NCI-H1694 (cell line): ENCODE results near the gene HLA-DRB5.
"Not testable (repeated sequence)": the region's sequence is repeated elsewhere in the genome, so short reads cannot be mapped to it uniquely, and the experiment has no call there.

Experiments
- DNase-seq: peaks from one replicate; lab custom pipeline; 2025; lab: John Stamatoyannopoulos, UW

HLA-DRB5 gene

DNA sequence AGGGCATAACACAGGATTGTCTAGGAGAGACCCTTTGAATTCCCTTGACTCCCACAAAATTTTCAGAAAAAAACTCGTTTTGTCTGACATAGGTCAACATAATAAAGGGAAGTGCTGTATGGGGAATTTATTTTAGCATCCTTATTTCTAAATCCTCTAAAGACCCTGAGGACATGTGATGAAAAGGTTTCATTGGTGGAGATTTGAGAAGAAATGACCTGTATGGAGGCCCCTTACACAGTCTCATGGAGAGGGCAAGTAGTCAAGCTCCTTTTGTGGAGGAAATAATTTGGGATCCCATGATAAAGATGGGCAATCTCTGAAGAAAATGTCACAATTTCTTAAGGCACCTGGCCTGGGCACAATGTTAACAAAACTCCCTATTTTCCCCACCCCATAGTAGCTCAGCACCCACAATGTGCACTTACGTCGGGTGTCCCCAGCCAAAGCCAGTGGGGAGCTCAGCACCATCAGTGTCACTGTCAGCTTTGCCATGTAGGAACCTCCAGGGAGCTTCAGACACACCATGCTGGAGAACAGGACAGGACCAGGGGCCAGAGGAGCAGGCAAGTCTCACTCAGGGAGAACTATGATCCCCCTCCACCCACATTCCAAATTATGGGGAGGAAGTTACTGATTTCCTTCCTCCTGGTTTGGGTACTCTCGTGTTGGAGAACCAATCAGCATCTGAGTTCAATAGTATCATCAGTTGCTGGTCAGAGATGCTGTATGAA lies at the start of gene HLA-DRB5:
HLA-DRB5 (minus strand) TSS at position 591 of the 734 bp plus-strand sequence; CDS start at position 528, 63 bp downstream.
- no peak for DNase-seq

DNA sequence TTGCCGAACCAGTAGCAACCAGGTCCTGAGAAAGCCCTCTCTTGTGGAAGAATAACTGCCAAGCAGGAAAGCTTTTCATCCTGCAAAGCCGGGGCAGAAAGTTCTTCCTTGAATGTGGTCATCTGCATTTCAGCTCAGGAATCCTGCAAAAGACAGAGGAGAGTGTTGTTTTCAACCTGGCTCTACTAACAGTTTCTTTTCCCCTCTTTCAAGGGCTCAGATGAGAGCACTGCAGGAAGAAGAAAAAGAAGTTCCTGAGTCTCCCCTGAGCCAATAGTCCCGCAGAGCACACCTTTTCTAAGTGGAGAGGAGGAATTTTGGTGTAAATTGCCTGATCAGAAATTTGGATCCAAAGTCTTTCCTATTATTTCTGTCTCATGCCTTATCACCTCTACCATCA lies 48.9 kb upstream of the HLA-DRB5 start:
- DNase-seq = no peak

DNA sequence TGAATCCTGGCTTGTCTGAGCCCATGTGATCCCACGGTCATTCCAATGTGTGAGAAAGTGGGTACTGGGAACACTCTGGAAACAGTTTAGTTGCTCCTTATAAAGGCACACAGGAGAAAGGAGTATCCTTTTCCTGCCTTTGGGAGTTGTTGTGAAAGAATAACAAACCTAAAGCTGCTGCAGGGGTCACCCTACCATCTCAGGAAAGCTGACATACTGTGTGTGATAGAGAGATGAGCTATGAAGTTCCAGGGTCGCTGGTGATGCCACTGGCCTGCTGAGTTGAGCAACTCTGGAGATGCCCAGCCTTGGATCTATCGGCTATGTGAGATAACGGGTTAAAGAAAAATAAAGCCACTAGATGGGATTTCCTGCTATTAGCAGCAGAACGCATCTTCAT lies 47.4 kb upstream of the HLA-DRB5 start:
- not testable (repeated sequence) for DNase-seq

DNA sequence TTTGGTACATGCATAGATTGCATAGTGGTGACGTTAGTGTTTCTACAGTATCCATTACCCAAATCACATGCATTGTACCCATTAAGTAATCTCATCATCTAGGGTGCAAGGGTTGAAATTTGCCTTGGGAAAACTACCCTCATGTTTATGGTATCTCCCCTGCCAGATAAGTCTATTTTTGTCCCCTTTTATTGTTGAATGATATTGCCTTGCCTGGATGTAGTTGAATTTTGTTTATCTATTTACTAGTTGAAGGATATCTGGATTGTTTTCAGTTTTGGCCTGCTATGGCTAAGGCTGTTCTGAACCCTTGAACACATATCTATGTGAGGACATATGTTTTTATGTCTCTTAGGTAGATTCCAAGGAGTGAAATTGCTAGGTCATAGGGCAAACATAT lies 46.2 kb upstream of the HLA-DRB5 start:
- no peak for DNase-seq

DNA sequence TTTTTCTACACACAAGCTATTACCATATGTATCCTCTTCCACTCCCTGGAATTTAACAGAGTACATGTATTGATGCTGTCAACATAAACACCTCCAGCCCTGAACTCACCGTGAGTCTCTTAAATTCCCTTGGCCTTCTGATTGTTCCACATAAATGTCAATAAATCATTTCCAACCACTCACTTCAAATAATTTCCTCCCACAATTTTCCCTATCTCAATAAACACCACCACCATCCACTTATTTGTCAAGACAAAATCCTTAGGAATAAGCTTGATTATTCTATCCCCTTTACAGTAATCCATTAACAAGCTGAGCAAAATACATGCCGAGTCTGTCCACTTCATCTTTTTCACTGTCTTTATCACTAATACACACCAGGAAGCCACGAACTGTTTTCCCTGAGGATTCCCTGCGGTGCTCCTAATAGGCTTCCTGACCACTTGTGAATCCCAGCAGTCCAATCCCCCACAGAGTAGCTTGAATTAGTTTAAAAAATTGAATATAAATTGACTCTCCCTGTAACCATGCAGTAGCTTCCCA lies 40.3 kb upstream of the HLA-DRB5 start:
- DNase-seq = no peak

DNA sequence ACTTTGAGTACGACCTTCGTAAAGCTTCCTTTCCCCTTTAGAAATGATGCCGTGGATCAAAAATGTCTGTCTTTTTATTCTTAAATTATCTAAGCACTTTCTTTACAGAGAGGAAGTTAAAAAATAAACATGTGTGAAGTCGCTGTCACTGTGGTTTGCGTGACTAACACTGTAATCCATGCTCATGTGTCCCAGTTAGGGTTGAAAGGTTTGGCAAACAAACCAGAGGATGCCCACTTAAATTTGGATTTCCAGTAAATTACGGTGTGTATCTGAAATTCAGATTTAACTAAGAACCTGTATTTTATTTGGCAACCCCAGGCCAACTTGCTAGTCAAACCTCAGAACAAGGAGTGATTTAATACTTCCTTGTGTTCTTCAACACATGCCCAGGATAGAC lies 38.5 kb upstream of the HLA-DRB5 start:
- DNase-seq = no peak

DNA sequence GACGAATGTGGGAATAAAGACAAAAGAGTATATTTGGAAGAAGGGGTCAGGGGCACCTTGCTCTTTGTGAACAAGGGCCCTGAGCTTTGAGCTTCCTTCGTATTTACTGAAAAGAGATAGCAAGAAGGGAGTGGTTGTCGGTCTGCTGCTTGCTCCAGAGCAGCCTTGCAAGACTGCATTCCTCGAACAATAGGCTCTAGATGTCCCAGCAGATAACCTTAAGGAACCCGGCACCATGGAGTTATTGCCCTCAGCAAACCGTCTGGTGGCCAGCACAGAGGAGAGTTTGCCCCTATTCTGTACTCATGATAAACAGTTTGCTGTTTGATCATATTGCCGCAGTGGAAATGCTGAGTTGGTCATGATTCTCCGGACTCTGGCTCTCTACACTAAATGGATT lies 36.9 kb upstream of the HLA-DRB5 start:
- DNase-seq = no peak

DNA sequence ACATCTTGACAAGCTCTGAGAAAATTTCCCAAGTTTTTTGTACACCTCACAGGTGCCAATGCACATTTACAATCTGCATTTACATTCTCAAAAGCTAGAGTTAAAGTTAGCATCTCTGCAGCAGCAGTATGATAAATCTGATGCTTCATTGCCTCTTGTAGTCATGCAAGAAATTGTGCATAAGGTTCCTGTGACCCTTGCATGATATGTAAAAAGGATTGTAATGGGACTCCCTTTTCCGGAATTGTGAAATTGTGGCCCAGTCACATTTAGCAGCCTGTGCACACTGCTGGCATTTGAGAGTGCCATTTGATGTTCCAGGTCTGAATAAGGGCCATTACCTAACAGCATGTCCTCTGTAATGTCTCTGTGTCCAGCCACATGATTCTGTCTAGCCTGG lies 35.4 kb upstream of the HLA-DRB5 start:
- no peak for DNase-seq

DNA sequence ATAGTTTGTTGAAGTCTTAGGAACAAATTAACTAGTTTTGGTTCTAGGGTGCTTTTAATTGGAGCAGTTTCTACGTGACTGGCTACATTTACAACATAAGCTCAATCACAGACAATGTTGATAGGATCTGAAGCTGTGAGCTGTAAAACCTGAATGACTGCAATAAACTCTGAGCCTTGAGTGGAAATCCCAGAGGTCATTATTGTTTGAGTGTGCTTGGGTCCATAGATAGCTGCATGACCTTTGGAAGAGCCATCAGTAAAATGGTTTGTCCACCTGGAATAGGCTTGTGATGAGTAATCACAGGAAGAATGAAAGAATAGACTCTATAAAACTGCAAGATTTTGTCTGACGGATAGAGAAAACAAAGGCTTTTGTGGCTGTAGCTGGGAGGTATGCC lies 32.9 kb upstream of the HLA-DRB5 start:
- DNase-seq = no peak

DNA sequence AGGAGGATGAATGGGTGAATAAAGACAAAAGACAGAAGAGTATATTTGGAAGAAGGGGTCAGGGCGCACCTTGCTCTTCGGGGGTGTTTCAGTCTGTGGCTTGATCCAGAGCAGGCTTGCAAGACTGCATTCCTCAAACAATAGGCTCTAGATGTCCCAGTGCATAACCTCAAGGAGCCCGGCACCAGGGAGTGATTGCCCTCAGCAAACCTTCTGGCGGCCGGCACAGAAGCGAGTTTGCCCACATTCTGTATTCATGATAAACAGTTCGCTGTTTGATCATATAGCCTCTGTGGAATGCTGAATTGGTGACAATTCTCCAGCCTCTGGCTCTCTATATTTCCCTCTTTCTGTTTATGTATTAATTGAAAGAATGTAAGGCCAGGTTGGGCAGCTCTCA lies 29.7 kb upstream of the HLA-DRB5 start:
- no peak for DNase-seq

DNA sequence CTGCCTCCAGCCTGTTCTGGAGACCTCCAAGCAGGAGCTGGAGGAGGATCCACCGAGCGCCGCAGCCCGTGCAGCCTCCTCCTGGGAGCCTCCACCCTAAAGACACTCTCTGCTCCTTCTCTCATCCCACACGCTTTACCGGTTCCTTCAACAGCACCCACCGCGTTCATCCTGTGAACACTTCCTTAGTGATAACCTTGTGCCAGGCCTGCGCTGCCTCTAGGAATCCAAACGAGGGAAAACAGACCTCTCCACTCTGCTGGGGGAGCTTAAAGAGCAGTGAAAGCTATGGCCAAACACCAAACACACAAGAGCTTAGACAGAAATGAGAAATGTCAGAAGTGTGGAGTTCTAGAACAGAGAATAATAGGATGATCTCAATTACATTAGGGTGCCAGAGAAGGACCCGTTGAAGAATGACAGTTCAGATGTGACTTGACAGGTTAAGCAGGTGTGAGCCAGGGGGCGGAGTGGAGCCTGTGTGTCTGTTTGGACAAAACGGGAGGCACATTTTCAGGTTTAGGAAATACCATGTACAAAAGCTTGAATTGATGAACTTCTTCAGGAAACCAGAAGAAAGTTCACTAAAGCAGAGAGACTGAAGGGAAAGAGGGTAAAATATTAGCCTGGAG lies 28.5 kb upstream of the HLA-DRB5 start:
- DNase-seq = no peak

DNA sequence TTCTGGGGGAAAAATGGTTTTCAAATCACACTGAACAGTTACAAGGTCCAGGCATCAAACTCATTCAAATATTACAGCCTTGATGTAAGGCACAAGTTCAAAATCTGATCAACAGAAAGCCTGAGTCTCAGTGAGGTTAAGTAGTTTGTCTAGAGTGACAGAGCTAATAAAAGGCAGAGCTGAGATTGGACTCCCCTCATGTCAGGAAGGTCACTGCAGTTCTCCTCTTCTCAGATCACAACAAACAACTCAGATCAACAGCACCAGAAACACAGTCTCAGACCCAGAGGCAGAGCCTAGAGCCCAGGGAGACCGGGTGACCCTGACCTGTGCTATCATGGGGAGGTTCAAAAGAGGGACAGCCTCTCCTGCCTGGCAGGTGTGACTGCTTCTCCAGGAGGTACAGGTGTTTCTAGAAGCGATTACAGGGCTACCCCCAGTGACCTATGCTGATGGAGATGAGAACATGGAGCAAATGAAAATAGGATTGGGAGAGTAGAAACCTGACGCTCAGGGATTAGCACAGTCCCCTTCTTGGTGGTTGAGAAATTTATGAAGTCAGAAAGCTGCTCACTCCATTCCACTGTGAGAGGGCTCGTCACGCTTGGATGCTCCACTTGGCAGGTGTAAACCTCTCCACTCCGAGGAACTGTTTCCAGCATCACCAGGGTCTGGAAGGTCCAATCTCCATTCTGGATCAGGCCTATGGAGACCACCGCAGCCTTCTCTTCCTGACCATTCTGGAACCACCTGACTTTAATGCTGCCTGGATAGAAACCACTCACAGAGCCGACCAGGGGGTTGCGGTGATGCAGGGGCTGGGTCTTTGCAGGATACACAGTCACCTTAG lies 24.3 kb upstream of the HLA-DRB5 start:
- DNase-seq = no peak

DNA sequence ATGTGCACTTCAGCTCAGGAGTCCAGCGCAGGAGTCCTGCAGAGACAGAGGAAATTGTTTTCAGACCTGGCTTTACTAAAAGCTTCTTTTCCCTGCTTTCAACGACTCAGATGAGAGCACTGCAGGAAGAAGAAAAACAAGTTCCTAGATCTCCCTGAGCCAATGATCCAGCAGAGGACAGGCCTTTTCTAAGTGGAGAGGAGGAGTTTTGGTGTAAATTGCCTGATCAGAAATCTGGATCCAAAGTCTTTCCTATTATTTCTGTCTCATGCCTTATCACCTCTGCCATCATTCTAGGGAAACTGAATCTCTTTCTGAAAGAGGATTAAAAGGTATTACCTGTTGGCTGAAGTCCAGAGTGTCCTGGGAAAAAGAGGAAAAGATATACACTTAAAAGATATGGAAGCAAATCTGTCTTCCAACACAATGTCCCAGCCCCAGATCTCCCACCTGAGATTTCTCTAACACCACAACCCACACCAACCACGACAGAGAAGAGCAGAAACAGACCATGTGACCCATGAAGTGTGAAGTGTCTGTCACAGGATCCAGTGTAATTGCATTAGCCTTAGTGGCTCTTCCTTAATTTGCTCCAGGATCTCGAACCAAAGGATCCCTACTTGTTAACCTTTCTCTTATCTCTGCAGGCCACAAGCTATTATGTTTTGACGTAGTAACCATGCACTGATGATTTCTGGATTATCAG lies 23.1 kb upstream of the HLA-DRB5 start:
- DNase-seq = no peak

DNA sequence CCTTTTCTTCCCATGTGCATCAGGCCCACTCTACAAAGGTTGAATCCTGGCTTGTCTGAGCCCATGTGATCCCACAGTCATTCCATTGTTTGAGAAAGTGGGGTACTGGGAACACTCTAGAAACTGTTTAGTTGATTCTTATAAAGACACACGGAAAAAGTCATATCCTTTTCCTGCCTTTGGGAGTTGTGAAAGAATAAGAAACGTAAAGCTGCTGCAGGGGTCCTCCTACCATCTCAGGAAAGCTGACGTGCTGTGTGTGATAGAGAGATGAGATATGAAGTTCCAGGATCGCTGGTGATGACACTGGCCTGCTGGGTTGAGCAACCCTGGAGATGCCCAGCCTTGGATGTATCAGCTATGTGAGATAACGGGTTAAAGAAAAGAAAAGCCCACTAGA lies 21.3 kb upstream of the HLA-DRB5 start:
- DNase-seq = no peak

DNA sequence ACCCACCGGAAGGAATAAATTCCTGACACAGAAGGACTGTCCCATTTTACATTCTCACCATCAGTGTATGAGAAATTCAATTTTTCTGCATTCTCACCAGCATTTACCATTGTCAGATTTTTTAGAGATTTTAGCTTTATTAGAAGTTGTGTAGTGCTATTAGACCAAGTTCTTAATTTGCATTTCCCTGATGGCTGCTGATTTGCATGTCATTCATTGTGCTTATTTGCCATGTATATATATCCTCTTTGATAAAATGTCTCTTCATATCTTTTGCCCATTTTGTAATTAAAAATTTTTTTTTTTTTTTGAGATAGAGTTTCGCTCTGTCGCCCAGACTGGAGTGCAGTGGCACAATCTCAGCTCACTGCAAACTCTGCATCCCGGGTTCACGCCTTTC lies 9.8 kb upstream of the HLA-DRB5 start:
- DNase-seq = no peak

DNA sequence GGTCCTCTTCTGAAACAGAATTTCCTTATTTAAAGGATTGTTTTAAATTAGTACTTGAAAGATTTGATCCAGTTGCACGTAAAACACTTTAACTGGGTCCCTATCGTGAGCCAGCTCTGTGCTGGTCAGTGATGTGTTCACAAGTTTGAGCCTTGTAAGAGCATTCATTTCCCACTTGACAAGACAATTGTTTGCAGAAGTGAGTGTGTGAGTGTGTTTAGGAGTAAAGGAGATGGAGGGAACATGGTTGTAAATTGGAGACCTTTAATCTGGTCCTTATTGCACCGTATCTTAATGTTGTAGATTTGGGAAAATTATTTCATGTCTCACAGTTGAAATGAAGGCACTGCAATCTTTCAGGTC lies 325 bp upstream of the HLA-DRB5 start:
- DNase-seq = not testable (repeated sequence)

DNA sequence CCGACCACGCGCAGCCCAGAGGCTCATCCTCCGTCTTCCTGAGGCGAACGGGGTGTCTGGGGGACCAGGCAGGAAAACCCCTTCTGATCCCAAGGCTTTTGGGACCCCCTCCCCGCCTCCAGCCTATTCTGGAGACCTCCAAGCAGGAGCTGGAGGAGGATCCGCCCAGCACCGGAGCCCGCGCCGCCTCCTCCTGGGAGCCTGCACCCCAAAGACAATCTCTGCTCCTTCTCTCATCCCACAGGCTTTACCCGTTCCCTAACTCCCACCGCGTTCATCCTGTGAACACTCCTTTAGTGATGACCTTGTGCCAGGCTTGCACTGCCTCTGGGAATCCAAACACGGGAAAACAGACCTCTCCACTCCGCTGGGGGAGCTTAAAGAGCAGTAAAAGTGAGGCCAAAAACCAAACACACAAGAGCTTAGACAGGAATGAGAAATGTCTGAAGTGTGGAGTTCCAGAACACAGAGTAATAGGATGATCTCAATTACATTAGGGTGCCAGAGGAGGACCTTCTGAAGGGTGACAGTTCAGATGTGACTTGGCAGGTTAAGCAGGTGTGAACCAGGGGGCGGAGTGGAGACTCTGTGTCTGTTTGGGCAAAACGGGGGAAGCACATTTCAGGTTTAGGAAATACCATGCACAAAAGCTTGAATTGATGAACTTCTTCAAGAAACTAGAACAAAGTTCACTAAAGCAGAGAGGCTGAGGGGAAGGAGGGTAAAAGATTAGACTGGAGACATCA lies 7.6 kb downstream of the HLA-DRB5 start:
- DNase-seq = no peak

DNA sequence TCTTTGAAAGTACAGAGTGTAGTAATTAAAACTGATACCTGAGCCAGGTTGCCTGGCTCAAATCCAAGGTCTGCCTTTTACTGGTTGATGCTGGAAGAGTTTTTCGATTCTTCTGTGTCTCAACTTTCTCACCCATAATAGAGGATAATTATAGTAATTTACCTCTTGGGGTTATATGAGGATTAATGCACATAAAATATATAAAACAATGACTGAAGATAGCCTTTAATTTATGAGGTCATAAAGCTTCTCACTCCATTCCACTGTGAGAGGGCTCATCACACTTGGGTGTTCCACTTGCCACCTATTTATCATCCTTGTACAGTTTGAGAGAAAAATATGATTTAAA lies 10.2 kb downstream of the HLA-DRB5 start:
- DNase-seq = no peak

DNA sequence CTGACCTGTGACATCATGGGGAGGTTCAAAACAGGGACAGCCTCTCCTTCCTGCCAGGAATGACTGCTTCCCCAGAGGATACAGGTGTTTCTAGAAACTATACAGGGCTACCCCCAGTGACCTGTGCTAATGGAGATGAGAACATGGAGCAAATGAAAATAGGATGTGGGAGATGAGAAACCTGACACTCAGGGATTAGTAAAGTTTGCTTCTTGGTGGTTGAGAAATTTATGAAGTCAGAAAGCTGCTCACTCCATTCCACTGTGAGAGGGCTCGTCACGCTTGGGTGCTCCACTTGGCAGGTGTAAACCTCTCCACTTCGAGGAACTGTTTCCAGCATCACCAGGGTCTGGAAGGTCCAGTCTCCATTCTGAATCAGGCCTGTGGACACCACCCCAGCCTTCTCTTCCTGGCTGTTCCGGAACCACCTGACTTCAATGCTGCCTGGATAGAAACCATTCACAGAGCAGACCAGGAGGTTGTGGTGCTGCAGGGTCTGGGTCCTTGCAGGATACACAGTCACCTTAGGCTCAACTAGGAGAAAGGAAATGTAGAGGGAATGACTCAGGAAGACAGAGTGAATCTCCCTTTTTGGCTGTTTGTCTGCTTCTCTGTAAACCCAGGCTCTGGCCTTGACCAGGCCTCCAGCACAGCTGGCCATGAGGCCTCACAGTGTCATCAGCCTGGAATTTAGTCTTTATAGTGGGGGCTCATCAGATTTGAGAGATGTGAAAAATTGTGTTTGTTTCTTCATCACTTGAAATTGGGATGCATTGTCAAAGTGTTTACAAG lies 10.8 kb downstream of the HLA-DRB5 start:
- DNase-seq = no peak

DNA sequence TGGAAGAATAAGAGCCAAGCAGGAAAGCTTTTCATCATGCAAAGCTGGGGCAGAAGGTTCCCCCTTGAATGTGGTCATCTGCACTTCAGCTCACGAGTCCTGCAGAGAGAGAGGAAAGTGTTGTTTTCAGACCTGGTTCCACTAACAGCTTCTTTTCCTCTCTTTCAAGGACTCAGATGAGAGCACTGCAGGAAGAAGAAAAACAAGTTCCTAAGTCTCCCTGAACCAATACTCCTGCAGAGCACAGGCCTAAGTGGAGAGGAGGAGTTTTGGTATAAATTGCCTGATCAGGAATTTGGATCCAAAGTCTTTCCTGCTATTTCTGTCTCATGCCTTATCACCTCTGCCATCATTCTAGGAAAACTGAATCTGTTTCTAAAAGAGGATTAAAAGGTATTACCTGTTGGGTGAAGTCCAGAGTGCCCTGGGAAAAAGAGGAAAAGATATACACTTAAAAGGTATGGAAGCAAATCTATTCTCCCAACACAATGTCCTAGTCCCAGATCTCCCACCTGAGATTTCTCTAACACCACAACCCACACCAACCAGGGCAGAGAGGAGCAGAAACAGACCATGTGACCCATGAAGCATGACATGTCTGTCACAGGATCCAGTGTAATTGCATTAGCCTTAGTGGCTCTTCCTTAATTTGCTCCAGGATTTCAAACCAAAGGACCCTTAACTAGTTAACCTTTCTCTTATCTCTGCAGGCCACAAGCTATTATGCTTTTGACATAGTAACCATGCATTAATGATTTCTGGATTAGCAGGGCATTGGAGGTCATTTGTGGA lies 12.2 kb downstream of the HLA-DRB5 start:
- no peak for DNase-seq
